Loucy (cell line): ENCODE measurements around the gene FLACC1.

Experiments used
- H2AFZ ChIP-seq: fragments of 200-600 bp; sonication (generic); 2 replicates; pipeline ENCODE4 v1.6.0; 2016; ENCODE audit warnings: antibody characterized with exemption, mild to moderate bottlenecking, low read length, moderate library complexity
- H3F3A ChIP-seq: fragments of 200-600 bp; 2 replicates; pipeline ENCODE4 v1.6.0; 2016; ENCODE audit warnings: antibody characterized with exemption, low read depth, mild to moderate bottlenecking
- H3K27me3 ChIP-seq: fragments of 200-600 bp; sonication (generic); 2 replicates; pipeline ENCODE4 v1.6.1; 2014; ENCODE audit warnings: low read length, mild to moderate bottlenecking; ENCODE audit not compliant: insufficient read depth, poor library complexity, severe bottlenecking
- H3K36me3 ChIP-seq: fragments of 200-600 bp; sonication (generic); 2 replicates; pipeline ENCODE4 v1.6.1; 2016; ENCODE audit warnings: low read length; ENCODE audit not compliant: insufficient read depth
- H3K4me1 ChIP-seq: fragments of 200-600 bp; sonication (generic); 2 replicates; pipeline ENCODE4 v1.5.1; 2014; ENCODE audit warnings: low read length, mild to moderate bottlenecking; ENCODE audit not compliant: insufficient read depth, poor library complexity, severe bottlenecking
- H3K4me2 ChIP-seq: fragments of 200-600 bp; sonication (generic); 2 replicates; pipeline ENCODE4 v1.6.0; 2014; ENCODE audit warnings: antibody characterized with exemption, low read length, low read depth, mild to moderate bottlenecking; ENCODE audit not compliant: poor library complexity, severe bottlenecking
- H3K4me3 ChIP-seq: fragments of 200-600 bp; sonication (generic); 2 replicates; pipeline ENCODE4 v1.5.1; 2014; ENCODE audit warnings: low read length, mild to moderate bottlenecking, mixed read lengths; ENCODE audit not compliant: poor library complexity, severe bottlenecking
- H3K79me2 ChIP-seq: fragments of 200-600 bp; sonication (generic); 2 replicates; pipeline ENCODE4 v1.6.1; 2014; ENCODE audit warnings: low read length; ENCODE audit not compliant: insufficient read depth
- H3K9ac ChIP-seq: fragments of 200-600 bp; sonication (generic); 2 replicates; pipeline ENCODE4 v1.6.0; 2014; ENCODE audit warnings: mild to moderate bottlenecking, low read depth, low read length, moderate library complexity; ENCODE audit not compliant: poor library complexity, severe bottlenecking
- H3K9me2 ChIP-seq: fragments of 200-600 bp; sonication (generic); replicated peaks from 2 replicates; pipeline ENCODE4 v1.6.1; 2016; ENCODE audit warnings: low read depth, low read length, mixed read lengths
- H3K9me3 ChIP-seq: fragments of 200-600 bp; sonication (generic); 2 replicates; pipeline ENCODE4 v1.6.1; 2014; ENCODE audit warnings: mild to moderate bottlenecking, antibody characterized with exemption, low read length, low read depth; ENCODE audit not compliant: insufficient read depth
- H4K20me1 ChIP-seq: fragments of 200-600 bp; sonication (generic); 2 replicates; pipeline ENCODE4 v1.6.0; 2014; ENCODE audit warnings: antibody characterized with exemption, low read length, mild to moderate bottlenecking; ENCODE audit not compliant: insufficient read depth, poor library complexity, severe bottlenecking
- EZH2phosphoT487 ChIP-seq: fragments of 200-600 bp; IDR thresholded peaks from 2 replicates; pipeline ENCODE4 v1.6.1; 2018; ENCODE audit warnings: antibody characterized with exemption, mild to moderate bottlenecking, moderate library complexity, borderline replicate concordance
- TF ChIP-seq, protein P1 (sequence below): fragments of 200-600 bp; sonication (generic); conservative IDR thresholded peaks from 2 replicates; pipeline ENCODE4 v1.5.1; 2014; ENCODE audit warnings: mild to moderate bottlenecking, antibody characterized with exemption, low read length

FLACC1 gene

DNA sequence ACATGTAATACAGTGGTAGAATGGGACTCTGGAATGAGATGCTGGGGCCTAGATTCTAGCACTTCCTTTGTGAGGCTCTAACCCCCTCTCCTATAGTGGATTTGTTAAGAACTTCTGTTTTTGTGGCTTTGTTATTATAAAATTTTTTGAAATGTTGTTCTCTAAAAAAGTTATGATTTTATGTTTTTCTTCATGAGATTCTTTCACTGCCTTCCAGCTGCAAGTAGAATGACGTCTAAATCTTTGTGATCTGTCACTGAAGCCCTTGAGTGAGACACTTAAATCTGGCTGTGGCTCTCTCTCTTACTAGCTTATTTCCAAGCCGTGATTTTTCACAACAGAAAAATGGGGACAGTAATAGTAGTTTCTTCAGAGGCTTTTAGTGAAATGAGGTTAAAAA, 95.2 kb downstream of the FLACC1 start:
- H3K36me3 ChIP-seq, result peaks cover 8% of the 10 kb centered on the region; the same call in 1 of the 2 replicates
- peaks cover 52% of the 10 kb centered on the region for H4K20me1 ChIP-seq
- no peaks in the 10 kb centered on the region for H3K9me2 ChIP-seq
- no peak for TF ChIP-seq EZH2phosphoT487
- TF ChIP-seq, protein P1, sequence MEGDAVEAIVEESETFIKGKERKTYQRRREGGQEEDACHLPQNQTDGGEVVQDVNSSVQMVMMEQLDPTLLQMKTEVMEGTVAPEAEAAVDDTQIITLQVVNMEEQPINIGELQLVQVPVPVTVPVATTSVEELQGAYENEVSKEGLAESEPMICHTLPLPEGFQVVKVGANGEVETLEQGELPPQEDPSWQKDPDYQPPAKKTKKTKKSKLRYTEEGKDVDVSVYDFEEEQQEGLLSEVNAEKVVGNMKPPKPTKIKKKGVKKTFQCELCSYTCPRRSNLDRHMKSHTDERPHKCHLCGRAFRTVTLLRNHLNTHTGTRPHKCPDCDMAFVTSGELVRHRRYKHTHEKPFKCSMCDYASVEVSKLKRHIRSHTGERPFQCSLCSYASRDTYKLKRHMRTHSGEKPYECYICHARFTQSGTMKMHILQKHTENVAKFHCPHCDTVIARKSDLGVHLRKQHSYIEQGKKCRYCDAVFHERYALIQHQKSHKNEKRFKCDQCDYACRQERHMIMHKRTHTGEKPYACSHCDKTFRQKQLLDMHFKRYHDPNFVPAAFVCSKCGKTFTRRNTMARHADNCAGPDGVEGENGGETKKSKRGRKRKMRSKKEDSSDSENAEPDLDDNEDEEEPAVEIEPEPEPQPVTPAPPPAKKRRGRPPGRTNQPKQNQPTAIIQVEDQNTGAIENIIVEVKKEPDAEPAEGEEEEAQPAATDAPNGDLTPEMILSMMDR, result no peak
- H3K4me2 ChIP-seq, result peak overlapping the region; percentile 76
- H3K79me2 ChIP-seq, result peaks cover 76% of the 10 kb centered on the region
- H3K4me1 ChIP-seq, result peaks cover 77% of the 10 kb centered on the region
- peak overlapping the region; percentile 80 for H3K9ac ChIP-seq
- no peaks in the 10 kb centered on the region for H3K9me3 ChIP-seq
- peak overlapping the region; percentile 80 for H3K4me3 ChIP-seq
- H3F3A ChIP-seq, result peaks cover 21% of the 10 kb centered on the region
- no peaks in the 10 kb centered on the region for H3K27me3 ChIP-seq
- H2AFZ ChIP-seq, result no peak overlapping the region

DNA sequence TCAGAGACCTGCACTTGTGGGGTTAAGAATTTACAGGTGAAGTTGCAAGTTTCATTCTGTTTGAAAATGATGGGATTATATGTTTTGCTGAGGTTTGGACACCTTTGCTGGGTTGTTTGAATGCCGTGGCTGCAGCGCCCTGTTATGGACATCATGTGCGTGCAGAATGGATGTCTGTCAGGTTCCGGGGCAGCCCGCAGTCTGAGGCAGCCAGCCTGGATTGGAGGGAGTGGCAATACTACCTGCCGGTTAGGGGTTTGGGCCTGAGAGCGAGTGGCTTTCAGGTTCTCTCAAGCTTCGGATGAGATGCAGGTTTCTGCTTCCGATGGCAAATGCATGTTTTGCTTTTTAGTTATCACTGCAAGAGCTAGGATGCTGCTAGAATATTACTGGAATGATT, 95.7 kb downstream of the FLACC1 start:
- Histone ChIP-seq H3F3A (peaks cover 21% of the 10 kb centered on the region), H2AFZ (no peak overlapping the region), H3K27me3 (no peaks in the 10 kb centered on the region), H3K9ac (peak overlapping the region; percentile 80), H3K4me2 (peak overlapping the region; percentile 76), H3K79me2 (peaks cover 75% of the 10 kb centered on the region), H4K20me1 (peaks cover 47% of the 10 kb centered on the region), H3K36me3 (peaks cover 3% of the 10 kb centered on the region; the same call in 1 of the 2 replicates), H3K9me3 (no peaks in the 10 kb centered on the region), H3K4me3 (peak overlapping the region; percentile 80), H3K9me2 (no peaks in the 10 kb centered on the region), H3K4me1 (peaks cover 77% of the 10 kb centered on the region)
- no peak for TF ChIP-seq EZH2phosphoT487
- TF ChIP-seq, protein P1, result no peak

DNA sequence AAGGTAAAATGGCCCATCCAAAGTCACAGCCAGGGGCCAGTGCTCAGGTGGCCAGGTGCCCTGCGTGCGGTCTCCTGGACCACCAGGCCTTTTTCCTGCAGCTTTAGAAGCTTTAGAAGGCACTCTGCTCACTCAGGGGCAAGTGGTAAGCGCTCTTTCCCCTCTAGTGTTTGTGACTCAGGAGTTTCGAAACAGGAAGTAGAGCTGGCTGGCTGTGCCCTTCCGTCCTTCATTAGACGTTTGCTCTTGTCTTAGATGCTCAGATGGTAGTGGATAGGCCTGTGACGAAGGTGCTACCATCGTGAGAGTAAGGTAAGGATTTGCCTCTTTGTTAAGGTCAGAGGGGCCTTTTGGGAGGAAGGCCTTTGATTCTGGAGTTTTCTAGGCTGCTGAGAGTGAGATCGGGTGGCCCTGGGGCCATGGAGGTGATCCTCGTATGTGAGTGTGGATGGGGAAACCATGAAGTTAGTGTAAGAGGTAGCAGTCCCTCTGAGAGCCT, 96.8 kb downstream of the FLACC1 start, which contains the start of gene CASP8:
CASP8 (plus strand) TSS at position 235 of the 499 bp plus-strand sequence. CDS start 5,951 bp downstream, outside the sequence.
- H3K4me1 ChIP-seq, result peaks cover 73% of the 10 kb centered on the region
- peak within 1 kb of the TSS; percentile 80 for H3K9ac ChIP-seq
- TF ChIP-seq, protein P1, result no peak
- TF ChIP-seq EZH2phosphoT487, result no peak
- peak within 1 kb of the TSS; percentile 80 for H3K4me3 ChIP-seq
- no peaks in the 10 kb centered on the region for H3K36me3 ChIP-seq
- peak within 1 kb of the TSS; percentile 53 for H2AFZ ChIP-seq
- H3K9me3 ChIP-seq, result no peaks in the 10 kb centered on the region
- H3K4me2 ChIP-seq, result peak within 1 kb of the TSS; percentile 76
- no peaks in the 10 kb centered on the region for H3K27me3 ChIP-seq
- H3K9me2 ChIP-seq, result no peaks in the 10 kb centered on the region
- peaks cover 21% of the 10 kb centered on the region for H3F3A ChIP-seq
- H3K79me2 ChIP-seq, result peaks cover 72% of the 10 kb centered on the region
- H4K20me1 ChIP-seq, result peaks cover 40% of the 10 kb centered on the region
